CD4-positive, alpha-beta T cell (primary cell): ENCODE results near the gene DENND6B. TPM values are rescaled to one million over a fixed set of nuclear protein-coding genes. Genes with fewer than 3 reads are reported as not detected.

Experiments used
- ATAC-seq: fragments of 200-7000 bp; cut with Tn5 transposase; one replicate; pipeline ENCODE4 v1.10.0; 2022; ENCODE audit warnings: mild to moderate bottlenecking; ENCODE audit not compliant: poor library complexity
- CTCF ChIA-PET: fragments of 350-600 bp; sonication (Branson Sonifier 250); formaldehyde crosslinking; loops from one replicate; lab custom pipeline; 2021; ENCODE audit warnings: antibody characterized with exemption, inconsistent platforms; lab: Charles Lee
- POLR2A ChIA-PET: fragments of 350-600 bp; sonication (Branson Sonifier 250); formaldehyde crosslinking; loops from one replicate; lab custom pipeline; 2021; ENCODE audit warnings: antibody characterized with exemption, inconsistent platforms; lab: Charles Lee
- DNase-seq, 14 experiments: peaks; one replicate each; pipeline ENCODE4 v3.0.0-alpha.2; 2013 to 2020; ENCODE audit warnings: mixed read lengths in 2 of 14
- H3K27ac ChIP-seq, 2 donors: one replicate each; pipeline versions ENCODE4 v1.5.1 to v1.7.0; 2013; ENCODE audit warnings: low read length in 2 of 2, low read depth in 1 of 2, mild to moderate bottlenecking in 1 of 2
- H3K27me3 ChIP-seq, 2 experiments: 1 replicate in 1 of 2; 2 replicates in 1 of 2; pipeline versions ENCODE4 v1.6.1 to v1.7.0; 2013; ENCODE audit warnings: low read length in 2 of 2, control low read depth in 1 of 2, mild to moderate bottlenecking in 1 of 2, moderate library complexity in 1 of 2; ENCODE audit not compliant: insufficient read depth in 2 of 2, control insufficient read depth in 1 of 2
- H3K36me3 ChIP-seq: one replicate; pipeline ENCODE4 v1.6.1; 2013; ENCODE audit warnings: low read length, control low read depth; ENCODE audit not compliant: insufficient read depth
- H3K4me1 ChIP-seq: one replicate; pipeline ENCODE4 v1.6.1; 2013; ENCODE audit warnings: low read length, control low read depth; ENCODE audit not compliant: insufficient read depth
- H3K4me3 ChIP-seq: one replicate; pipeline ENCODE4 v1.5.1; 2013; ENCODE audit warnings: mild to moderate bottlenecking, low read length, moderate library complexity
- H3K9me3 ChIP-seq, 2 experiments: 1 replicate in 1 of 2; 2 replicates in 1 of 2; pipeline versions ENCODE4 v1.6.1 to v1.7.0; 2013; ENCODE audit warnings: low read length in 2 of 2, mild to moderate bottlenecking in 2 of 2, control low read depth in 1 of 2, moderate library complexity in 1 of 2; ENCODE audit not compliant: control insufficient read depth in 1 of 2, insufficient read depth in 1 of 2
- H3K27ac Mint-ChIP-seq: one replicate; pipeline ENCODE4 v1.8.0; 2020; ENCODE audit warnings: mixed read lengths
- H3K27me3 Mint-ChIP-seq: one replicate; pipeline ENCODE4 v1.8.0; 2021; ENCODE audit warnings: mixed read lengths
- H3K36me3 Mint-ChIP-seq: one replicate; pipeline ENCODE4 v1.8.0; 2021; ENCODE audit warnings: low read depth, mixed read lengths
- H3K4me1 Mint-ChIP-seq: one replicate; pipeline ENCODE4 v1.8.0; 2021; ENCODE audit warnings: low read depth, mixed read lengths
- H3K4me3 Mint-ChIP-seq: one replicate; pipeline ENCODE4 v1.8.0; 2020; ENCODE audit warnings: mild to moderate bottlenecking, mixed read lengths
- H3K9me3 Mint-ChIP-seq: one replicate; pipeline ENCODE4 v1.8.0; 2020; ENCODE audit warnings: mixed read lengths
- intact Hi-C, 2 experiments: fragments of 100-400 bp; cut with DNase I in 1 of 2; cut with micrococcal nuclease in 1 of 2; formaldehyde crosslinking; loops; one replicate each; pipeline versions ENCODE4 v1.15.1 to v1.9.0; 2023 to 2025; cut with DNase I, micrococcal nuclease
- total RNA-seq, 174 experiments: library from RNA in 2 of 174; stranded (reverse) in 2 of 174; gene quantifications; one replicate each; pipeline ENCODE4 v1.2.3 and lab custom pipeline; 2021 to 2026
- TF ChIP-seq, protein P1 (sequence below): fragments of 200-600 bp; IDR thresholded peaks from one replicate; pipeline ENCODE4 v1.8.0; 2022; ENCODE audit warnings: antibody characterized with exemption, mild to moderate bottlenecking

Gene DENND6B
- total RNA-seq, 2 experiments from 2014 or later = 1.8 to 1.9 TPM

GRCh38 chr22:50285568-50286229, 41.1 kb downstream of the DENND6B start:
- no peak for ATAC-seq

GRCh38 chr22:50284479-50284878, 42.3 kb downstream of the DENND6B start:
- TF ChIP-seq, protein P1, sequence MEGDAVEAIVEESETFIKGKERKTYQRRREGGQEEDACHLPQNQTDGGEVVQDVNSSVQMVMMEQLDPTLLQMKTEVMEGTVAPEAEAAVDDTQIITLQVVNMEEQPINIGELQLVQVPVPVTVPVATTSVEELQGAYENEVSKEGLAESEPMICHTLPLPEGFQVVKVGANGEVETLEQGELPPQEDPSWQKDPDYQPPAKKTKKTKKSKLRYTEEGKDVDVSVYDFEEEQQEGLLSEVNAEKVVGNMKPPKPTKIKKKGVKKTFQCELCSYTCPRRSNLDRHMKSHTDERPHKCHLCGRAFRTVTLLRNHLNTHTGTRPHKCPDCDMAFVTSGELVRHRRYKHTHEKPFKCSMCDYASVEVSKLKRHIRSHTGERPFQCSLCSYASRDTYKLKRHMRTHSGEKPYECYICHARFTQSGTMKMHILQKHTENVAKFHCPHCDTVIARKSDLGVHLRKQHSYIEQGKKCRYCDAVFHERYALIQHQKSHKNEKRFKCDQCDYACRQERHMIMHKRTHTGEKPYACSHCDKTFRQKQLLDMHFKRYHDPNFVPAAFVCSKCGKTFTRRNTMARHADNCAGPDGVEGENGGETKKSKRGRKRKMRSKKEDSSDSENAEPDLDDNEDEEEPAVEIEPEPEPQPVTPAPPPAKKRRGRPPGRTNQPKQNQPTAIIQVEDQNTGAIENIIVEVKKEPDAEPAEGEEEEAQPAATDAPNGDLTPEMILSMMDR = no peak
- Mint-ChIP-seq H3K36me3 (no peaks in the 10 kb centered on the region), H3K27ac (no peak overlapping the region), H3K27me3 (no peaks in the 10 kb centered on the region), H3K9me3 (no peaks in the 10 kb centered on the region), H3K4me1 (no peaks in the 10 kb centered on the region), H3K4me3 (no peak overlapping the region)
- no peaks in the 10 kb centered on the region for H3K36me3 ChIP-seq
- no peak overlapping the region for H3K27ac ChIP-seq
- H3K27me3 ChIP-seq = no peaks in the 10 kb centered on the region
- intact Hi-C loops = no loop called here
- CTCF ChIA-PET = no interaction called here
- POLR2A ChIA-PET = no interaction called here
- H3K4me3 ChIP-seq = no peak overlapping the region
- ATAC-seq (no peak), DNase-seq (no peak)
- H3K9me3 ChIP-seq = no peaks in the 10 kb centered on the region
- no peaks in the 10 kb centered on the region for H3K4me1 ChIP-seq

More at GRCh38 chr22:50285568-50286229, 41.1 kb downstream of the DENND6B start:
- H3K36me3 ChIP-seq = no peaks in the 10 kb centered on the region
- H3K4me3 ChIP-seq = no peak overlapping the region
- H3K4me1 Mint-ChIP-seq = no peaks in the 10 kb centered on the region
- H3K27ac ChIP-seq = no peak overlapping the region
- TF ChIP-seq, protein P1 = no peak
- intact Hi-C loops = no loop called here
- H3K9me3 Mint-ChIP-seq = no peaks in the 10 kb centered on the region
- no peaks in the 10 kb centered on the region for H3K9me3 ChIP-seq
- H3K4me3 Mint-ChIP-seq = no peak overlapping the region
- peaks cover 0 to 9% of the 10 kb centered on the region in 2 experiments for H3K27me3 ChIP-seq
- POLR2A ChIA-PET = no interaction called here
- no peaks in the 10 kb centered on the region for H3K36me3 Mint-ChIP-seq
- no peak for DNase-seq
- no peaks in the 10 kb centered on the region for H3K4me1 ChIP-seq
- CTCF ChIA-PET = no interaction called here
- no peak overlapping the region for H3K27ac Mint-ChIP-seq
- H3K27me3 Mint-ChIP-seq = no peaks in the 10 kb centered on the region

DNA sequence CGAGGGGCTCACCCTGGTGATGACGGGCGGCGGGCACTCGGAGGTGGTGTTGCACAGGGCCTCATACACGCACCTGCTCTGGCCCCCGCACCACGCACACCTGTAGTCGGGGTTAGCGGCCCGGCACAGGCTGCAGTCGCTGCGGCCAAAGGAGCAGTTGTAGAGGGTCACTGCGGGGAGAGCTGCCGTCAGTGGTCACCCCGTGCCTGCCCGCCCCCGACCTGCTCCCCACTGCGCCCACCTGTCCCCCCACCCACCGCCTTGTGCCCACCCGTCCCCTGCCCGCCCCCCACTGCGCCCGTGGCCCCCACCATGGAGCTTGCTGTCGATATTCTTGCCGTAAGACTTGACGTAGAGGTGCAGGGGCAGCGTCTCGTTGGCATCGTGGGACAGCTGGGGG, 43.0 kb downstream of the DENND6B start:
- TF ChIP-seq, protein P1 = no peak
- ATAC-seq (no peak), DNase-seq (no peak)
- H3K27me3 ChIP-seq = no peaks in the 10 kb centered on the region
- ChIA-PET CTCF (no interaction called here), POLR2A (no interaction called here)
- intact Hi-C loops = no loop called here
- Mint-ChIP-seq H3K9me3 (no peaks in the 10 kb centered on the region), H3K27me3 (no peaks in the 10 kb centered on the region), H3K36me3 (no peaks in the 10 kb centered on the region), H3K4me1 (no peaks in the 10 kb centered on the region), H3K4me3 (no peak overlapping the region), H3K27ac (no peak overlapping the region)
- no peaks in the 10 kb centered on the region for H3K36me3 ChIP-seq
- no peak overlapping the region for H3K4me3 ChIP-seq
- no peak overlapping the region for H3K27ac ChIP-seq
- no peaks in the 10 kb centered on the region for H3K9me3 ChIP-seq
- H3K4me1 ChIP-seq = no peaks in the 10 kb centered on the region
